ENCODE results near the gene CARS1.

The CARS1 gene

DNA sequence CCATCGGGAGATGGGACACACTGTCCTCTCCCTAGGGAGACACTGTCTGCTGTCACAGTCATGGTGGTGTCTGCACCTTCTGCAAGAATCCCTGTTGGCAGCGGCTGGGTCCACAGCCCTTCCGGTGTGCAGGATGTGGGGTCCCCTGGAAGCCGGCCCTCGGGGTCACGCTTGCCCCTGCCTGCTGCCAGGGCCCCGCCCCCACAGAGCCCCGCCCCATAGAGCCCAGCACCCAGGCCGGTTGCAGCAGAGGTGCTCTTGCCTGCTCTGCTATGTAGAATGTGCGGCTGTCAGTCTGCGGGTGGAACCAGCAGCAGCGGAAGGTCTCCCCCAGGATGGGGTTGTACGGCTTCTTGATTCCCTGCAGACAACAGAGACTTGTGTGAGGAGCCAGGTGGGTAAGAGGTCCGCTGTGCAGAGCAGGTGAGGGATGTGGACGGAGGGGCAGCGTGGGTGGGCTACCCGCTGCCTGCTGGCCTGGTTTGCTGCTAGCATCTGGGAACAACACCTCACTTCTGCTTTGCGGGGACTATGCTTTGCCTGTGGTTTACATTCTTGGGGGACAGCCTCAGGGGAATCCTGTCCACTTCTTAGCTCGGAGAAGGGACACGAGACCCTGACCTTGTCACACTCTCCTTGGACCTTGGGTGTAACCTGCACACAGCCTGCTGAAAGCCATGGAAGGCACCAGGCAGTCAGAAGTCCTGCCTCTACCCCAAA is 44.9 kb upstream of the CARS1 start:
- TF ChIP-seq, protein P1, sequence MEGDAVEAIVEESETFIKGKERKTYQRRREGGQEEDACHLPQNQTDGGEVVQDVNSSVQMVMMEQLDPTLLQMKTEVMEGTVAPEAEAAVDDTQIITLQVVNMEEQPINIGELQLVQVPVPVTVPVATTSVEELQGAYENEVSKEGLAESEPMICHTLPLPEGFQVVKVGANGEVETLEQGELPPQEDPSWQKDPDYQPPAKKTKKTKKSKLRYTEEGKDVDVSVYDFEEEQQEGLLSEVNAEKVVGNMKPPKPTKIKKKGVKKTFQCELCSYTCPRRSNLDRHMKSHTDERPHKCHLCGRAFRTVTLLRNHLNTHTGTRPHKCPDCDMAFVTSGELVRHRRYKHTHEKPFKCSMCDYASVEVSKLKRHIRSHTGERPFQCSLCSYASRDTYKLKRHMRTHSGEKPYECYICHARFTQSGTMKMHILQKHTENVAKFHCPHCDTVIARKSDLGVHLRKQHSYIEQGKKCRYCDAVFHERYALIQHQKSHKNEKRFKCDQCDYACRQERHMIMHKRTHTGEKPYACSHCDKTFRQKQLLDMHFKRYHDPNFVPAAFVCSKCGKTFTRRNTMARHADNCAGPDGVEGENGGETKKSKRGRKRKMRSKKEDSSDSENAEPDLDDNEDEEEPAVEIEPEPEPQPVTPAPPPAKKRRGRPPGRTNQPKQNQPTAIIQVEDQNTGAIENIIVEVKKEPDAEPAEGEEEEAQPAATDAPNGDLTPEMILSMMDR (IDR thresholded peaks at IDR 0.05; ENCODE audit: insufficient read depth, low read depth, low read length, missing control alignments) = no peak
- DNase-seq (ENCODE audit: low read depth) = no peak

DNA sequence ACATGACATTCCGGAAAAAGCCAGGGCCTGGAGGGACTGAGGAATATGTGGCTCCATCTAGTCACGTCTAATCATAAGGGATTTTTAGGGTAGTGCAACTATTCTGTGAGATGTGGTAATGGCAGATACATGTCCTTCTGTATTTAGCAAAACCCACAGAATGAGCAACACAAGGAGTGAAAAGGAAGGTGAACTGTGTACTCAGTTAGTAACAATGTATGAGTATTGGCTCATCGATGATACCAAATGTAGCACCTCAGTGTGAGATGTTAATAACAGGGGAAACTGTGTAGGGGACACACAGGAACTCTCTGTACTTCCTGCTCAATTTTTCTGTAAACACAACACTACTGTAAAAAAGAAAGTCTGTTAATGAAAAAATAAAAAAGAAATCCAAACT is 42.0 kb upstream of the CARS1 start:
- DNase-seq (ENCODE audit: low read depth) = peak; percentile 21
- TF ChIP-seq, protein P1 (IDR thresholded peaks at IDR 0.05; ENCODE audit: insufficient read depth, low read depth, low read length, missing control alignments) = no peak
- H3K4me3 ChIP-seq (ENCODE audit: low read depth, low read length) = no peak overlapping the region

More for the DNA sequence above, 44.9 kb upstream of the CARS1 start:
- no peak overlapping the region for H3K4me3 ChIP-seq (ENCODE audit: low read depth, low read length)

DNA sequence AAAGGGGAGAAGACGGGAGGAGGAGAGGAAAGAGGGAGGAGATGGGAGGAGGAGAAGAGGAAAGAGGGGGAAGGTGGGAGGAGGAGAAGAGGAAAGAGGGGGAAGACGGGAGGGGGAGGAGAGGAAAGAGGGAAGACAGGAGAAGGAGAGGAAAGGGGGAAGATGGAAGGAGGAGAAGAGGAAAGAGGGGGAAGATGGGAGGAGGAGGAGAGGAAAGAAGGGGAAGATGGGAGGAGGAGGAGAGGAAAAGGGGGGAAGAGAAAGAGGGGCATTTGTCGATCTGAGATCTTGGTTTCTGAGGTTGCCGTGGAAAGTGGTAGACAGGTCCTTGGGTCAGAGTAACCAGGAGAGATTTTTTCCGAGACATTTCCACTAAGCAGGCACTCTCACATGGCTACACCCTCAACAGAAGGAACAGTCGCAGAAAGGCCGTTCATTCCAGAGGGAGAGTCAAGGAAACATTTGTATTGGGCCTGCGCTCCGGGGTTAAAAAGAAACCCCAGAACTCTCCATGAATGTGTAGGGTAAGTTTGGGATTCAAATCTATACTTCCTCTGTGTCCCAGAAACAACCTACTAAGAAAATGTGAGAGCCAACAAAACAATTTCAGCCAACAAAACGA is 39.8 kb upstream of the CARS1 start:
- DNase-seq (ENCODE audit: low read depth) = no peak
- no peak overlapping the region for H3K4me3 ChIP-seq (ENCODE audit: low read depth, low read length)
- TF ChIP-seq, protein P1 (IDR thresholded peaks at IDR 0.05; ENCODE audit: insufficient read depth, low read depth, low read length, missing control alignments) = no peak

DNA sequence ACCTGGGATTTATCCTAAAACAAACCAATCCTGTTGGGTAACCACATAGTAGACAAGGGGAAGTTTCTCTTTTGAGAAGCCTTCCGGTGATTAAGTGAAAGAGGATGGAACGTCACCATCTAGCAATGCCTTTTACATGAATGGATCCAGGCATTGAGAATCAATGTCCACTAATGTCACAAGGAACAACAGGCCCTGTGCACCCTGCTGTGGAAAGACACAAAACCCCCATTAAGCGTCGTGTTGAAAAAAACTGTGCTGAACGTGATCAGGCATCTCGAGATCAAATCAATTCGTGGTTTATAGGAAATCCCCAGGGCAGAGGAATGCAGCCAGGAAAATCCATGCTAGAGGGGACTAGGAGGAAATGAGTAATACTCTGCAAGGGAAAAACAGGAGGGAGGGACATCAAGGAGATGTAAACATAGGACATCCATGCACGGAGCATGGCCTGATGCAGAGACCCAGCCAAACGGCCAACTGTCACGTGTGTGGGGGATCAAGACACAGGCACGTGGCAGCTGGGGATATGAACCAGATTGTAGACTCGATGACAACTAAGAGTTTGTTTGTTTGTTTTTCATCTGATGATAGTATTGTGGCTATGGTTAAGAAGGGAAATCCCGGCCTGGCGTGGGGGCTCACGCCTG is 38.6 kb upstream of the CARS1 start:
- H3K4me3 ChIP-seq (ENCODE audit: low read depth, low read length) = no peak overlapping the region
- no peak for DNase-seq (ENCODE audit: low read depth)
- TF ChIP-seq, protein P1 (IDR thresholded peaks at IDR 0.05; ENCODE audit: insufficient read depth, low read depth, low read length, missing control alignments) = no peak

DNA sequence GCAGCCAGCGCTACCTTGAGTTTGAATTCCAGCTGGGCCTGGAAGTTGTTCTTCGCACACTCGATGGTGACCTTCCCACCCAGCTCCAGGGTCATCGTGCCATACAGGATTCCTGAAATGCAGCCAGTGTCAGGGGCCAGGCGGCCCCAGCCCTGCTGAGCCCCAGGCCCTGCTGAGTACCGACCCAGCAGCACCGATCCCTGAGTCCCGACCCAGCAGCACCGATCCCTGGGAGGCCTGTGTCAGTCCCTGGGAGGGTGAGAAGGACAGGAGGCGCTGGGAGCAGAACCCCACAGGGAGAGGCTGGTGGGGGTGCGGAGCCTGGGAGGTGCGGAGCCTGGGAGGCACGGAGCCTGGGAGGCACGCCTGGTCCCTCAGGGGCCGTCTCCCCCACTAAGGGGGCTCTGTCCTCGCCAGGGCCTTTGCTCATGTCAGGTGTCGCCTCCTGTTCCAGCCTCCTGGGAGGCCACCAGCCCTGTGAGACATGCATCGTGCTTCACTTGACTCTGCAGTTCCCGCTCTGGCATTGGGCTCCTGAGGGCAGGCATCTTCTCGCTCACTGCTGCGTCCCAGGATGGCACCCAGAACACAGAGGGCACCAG is 37.1 kb upstream of the CARS1 start:
- no peak for DNase-seq (ENCODE audit: low read depth)
- no peak overlapping the region for H3K4me3 ChIP-seq (ENCODE audit: low read depth, low read length)
- TF ChIP-seq, protein P1 (IDR thresholded peaks at IDR 0.05; ENCODE audit: insufficient read depth, low read depth, low read length, missing control alignments) = no peak

DNA sequence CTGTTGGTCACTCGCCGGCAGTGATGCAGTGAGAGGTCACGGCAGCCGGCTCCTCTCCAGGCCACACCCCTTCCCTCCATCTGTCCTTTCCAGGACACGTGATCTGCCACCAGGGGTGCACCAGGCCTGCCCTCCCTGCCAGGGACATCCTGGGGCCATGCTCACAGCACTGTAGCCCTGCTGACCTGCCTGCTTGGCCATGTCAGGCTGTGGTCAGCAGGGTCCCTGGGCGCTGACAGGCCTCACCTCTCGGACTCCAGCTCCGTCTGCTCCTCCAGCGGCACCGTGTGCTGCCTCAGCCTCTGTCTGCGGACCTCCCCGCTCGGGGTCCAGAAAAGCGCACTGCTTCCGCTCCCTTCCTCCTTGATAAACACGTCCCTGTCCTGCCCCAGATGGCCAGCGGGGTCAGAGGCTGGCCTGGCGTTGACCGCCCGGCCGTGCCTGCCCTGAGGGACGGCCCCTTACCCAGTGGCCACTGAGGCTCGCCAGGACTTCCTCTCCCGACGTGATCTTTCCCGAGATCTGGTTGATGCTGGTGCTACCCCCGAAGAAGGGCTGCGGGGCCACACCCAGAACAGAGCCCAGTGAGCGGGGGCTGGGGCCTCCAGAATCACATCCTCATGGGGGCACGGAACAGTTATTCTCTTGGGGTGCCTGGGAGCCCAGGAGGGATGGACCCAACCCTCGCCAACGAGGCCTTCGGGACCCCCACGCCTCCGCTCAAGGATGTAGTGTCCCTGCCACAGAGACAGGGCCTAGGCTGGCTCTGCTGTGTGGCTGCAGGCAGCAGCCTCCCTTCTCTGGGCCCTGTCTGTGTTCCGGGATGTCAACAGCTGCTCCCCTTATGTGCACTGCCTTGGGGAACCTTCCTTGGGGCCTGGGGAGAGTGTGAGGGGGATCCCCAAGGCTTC is 36.3 kb upstream of the CARS1 start:
- TF ChIP-seq, protein P1 (IDR thresholded peaks at IDR 0.05; ENCODE audit: insufficient read depth, low read depth, low read length, missing control alignments) = no peak
- no peak overlapping the region for H3K4me3 ChIP-seq (ENCODE audit: low read depth, low read length)
- no peak for DNase-seq (ENCODE audit: low read depth)

Data from GM12865 (cell line).